GM12872 (cell line): ENCODE measurements around the gene ZNF318.

Experiments used
- CTCF ChIP-seq: IDR thresholded peaks from 3 replicates; pipeline ENCODE4 v1.5.1; 2011; ENCODE audit warnings: low read depth, mild to moderate bottlenecking, low read length, moderate library complexity; ENCODE audit not compliant: insufficient read depth

The ZNF318 gene

DNA sequence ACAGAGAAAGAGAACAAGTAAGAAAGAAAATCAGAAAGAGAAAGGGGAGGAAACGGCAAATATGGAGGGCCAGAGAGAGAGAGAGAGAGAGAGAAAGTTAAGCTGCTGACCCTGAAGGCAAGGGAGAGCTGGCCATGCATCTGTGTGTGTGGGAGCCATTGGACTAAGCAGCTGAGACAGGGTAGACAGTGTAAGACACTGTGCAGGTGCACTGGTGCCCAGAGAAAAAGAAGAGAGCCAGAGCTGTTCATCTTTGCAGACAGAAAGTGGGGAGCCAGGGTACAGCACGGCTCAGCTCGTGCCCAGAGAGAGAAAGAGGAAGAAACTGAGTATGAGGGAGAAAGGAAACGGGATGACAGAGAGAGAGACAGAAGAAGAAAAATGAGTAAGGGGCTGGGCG, 24.2 kb upstream of the ZNF318 start:
- no peak for TF ChIP-seq CTCF

- TF ChIP-seq CTCF = no peak
These were observed 22.1 kb upstream of the ZNF318 start for GRCh38 chr6:43391440-43392031.

DNA sequence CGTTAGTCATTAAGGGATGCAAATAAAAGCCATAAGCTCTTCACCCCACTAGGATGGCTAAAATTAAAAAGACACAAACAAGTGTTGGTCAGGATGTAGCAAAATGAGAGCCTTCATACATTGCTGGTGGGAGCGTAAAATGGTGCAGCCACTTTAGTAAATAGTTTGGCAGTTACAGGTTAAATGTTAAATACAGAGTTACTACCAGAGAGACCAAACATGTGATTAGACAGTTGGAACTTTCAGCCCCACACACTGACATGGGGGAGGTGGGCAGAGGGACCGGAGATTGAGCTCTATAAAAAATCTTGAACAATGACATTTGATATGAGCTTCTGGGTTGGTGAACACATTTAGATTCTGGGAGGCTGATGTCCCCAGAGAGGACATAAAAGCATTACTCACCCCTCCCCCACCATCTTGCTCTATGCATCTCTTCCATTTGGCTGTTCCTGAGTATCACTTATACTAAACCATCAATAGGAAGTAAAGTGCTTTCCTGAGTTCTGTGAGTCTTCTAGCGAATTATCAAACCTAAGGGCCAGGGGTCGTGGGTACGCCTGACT, 20.4 kb upstream of the ZNF318 start:
- TF ChIP-seq CTCF = no peak

- TF ChIP-seq CTCF = no peak
These were observed 17.0 kb upstream of the ZNF318 start for GRCh38 chr6:43386492-43386891.

DNA sequence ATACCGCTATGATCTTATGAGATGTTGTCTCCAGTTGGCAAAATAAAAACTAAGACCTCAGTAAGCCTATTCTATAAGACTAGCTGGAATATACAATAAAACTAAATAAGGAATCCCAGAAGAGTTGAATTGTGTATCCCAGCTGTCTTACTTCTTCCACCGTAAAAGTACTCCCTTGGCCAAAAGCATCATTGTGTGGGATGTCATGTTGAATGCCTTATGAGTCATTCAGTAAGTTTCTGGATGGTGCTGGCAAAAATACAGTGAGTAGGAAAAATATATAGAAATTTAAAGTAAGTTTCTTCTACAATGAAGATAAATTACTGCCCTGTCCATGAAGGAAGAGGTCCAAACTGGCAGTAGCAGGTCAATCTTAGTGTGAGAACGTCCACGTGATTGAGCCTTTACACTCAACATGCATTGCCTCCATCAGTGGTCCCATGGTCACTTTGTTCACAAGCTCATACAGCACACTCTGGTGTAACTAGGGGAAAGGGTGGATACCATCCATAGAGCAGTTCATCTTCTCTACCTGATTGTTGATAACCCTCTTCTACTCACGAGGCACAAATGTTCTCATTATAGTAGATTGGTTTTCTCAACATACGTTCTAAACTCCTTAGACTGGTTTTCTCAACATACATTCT, 13.7 kb upstream of the ZNF318 start:
- TF ChIP-seq CTCF = no peak

GRCh38 chr6:43378631-43379030, 9.2 kb upstream of the ZNF318 start:
- TF ChIP-seq CTCF = peak; percentile 37; the same call in 1 of the 3 replicates

- no peak for TF ChIP-seq CTCF
These were observed 8.3 kb upstream of the ZNF318 start for GRCh38 chr6:43377710-43378229.
